Left renal pelvis (tissue), 4 donors: ENCODE results near the gene SPIN2B. TPM values are rescaled to one million over a fixed set of nuclear protein-coding genes. Genes with fewer than 3 reads are reported as not detected.
"Not testable (repeated sequence)": the region's sequence is repeated elsewhere in the genome, so short reads cannot be mapped to it uniquely, and the experiment has no call there.

Experiments used
- DNase-seq, 4 donors: peaks; one replicate each; pipeline ENCODE4 v3.0.0-alpha.2; 2013; ENCODE audit warnings: low read depth in 4 of 4, low spot score in 3 of 4
- polyA plus RNA-seq, 4 donors: library from polyadenylated mRNA; unstranded; fragments of 120-200 nt; gene quantifications; one replicate each; pipeline ENCODE4 v1.2.1, GENCODE V29; 2013; ENCODE audit not compliant: insufficient read length in 4 of 4

The SPIN2B gene
- 10 to 100 TPM; 15.9 to 21.1 (median 19.7) TPM for polyA plus RNA-seq

- DNase-seq: peak in 3 of 4 donors; percentile 42 to 62 (median 62)
Measured at GRCh38 chrX:57121162-57121755, at the start of gene SPIN2B. Gene SPIN2B, minus strand, starts transcription at chrX:57121548.

DNA sequence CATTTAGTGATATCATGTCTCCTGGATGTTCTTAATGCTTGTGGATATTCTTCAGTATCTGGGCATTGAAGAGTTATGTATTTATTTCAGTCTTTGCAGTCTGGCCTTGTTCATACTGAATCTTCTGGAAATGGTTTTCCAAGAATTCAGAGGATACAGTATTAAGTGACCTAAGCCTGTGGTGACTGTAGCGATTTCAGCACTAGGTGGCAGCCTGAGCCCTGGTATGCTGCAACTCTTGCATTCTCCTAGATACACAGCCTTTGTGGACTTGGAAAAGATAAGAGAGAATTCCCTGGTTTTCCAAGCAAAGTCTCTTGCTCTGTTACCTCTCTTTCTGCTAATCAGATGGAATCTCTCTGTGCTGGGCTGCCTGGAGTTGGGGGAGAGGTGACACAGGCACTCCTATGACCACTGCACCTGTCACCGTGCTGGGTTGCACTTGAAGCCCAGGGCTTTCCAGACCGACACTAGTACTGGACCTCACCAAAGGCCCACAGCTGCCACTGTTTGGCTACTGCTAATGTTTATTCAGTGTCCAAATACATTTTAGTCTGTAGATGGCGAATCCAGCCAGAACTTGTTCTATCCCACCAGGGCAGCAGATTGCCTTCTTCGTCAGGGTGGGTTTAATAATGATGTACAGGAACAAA, 35.2 kb upstream of the SPIN2B start:
- DNase-seq: no peak

GRCh38 chrX:57155171-57155570, 33.8 kb upstream of the SPIN2B start:
- DNase-seq: no peak

- not testable (repeated sequence) for DNase-seq
Measured at GRCh38 chrX:57152222-57152621, 30.9 kb upstream of the SPIN2B start.

DNA sequence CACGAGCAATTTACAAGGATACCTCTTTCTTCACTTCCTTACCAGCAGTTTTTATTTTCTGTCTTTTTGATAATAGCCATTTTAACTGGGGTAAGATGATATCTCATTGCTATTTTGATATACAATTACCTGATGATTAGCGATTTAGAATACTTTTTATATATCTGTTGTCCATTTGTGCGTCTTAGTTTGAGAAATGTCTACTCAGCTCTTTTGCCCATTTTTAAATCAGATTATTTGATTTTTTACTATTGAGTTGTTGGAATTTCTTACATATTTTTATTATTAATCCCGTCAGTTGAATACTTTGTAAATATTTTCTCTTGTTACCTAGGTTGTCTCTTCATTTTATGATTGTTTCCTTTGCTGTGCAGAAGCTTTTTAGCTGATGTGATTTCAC, 17.3 kb upstream of the SPIN2B start:
- no peak for DNase-seq

DNA sequence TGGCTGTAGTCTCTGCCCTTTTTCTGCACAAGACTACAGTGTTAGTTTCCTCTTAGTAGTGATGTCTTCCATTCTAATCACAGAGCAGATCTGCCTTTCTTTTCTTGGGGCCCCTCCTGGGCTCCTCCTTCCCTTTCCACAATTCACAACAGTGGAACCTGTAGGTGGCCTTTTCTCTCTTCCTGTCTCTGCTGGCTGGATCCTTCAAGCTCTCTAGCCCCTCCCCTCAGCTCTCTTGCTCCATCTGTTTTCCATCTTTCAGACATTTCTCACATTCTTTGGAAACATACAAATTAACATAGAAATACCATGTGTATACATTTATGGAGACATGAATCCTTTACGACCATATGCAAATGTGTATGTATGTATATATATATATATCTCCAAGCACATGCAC, 16.2 kb upstream of the SPIN2B start:
- DNase-seq: no peak

GRCh38 chrX:57137073-57137472, 15.7 kb upstream of the SPIN2B start, which contains the start of gene SPIN2A:
Gene SPIN2A, minus strand, starts transcription at chrX:57137397. Its CDS starts 800 bp downstream, at chrX:57136597.
- DNase-seq: not testable (repeated sequence)

- DNase-seq: not testable (repeated sequence)
Measured at GRCh38 chrX:57136589-57136988, 15.2 kb upstream of the SPIN2B start.

GRCh38 chrX:57135287-57135686, 13.9 kb upstream of the SPIN2B start:
- DNase-seq: no peak

DNA sequence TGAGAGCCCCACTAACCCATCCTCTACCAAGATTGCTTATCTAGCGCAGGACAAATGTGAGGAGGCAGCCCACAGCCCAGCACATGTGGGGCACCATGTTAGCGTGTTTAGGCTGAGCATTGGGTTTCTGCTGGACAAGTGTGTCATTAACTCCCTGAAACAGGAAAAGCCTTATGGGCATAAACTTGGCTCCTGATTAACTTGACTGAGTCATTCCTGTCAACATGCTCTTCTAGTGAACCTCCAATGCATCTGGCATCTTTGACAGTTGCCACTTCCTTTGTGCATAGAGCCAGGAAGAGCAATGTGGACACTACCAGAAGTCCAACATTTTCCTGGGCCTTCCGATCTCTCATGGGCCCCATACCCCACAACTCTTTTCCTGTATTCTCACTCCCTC, 13.4 kb upstream of the SPIN2B start:
- DNase-seq: no peak

DNA sequence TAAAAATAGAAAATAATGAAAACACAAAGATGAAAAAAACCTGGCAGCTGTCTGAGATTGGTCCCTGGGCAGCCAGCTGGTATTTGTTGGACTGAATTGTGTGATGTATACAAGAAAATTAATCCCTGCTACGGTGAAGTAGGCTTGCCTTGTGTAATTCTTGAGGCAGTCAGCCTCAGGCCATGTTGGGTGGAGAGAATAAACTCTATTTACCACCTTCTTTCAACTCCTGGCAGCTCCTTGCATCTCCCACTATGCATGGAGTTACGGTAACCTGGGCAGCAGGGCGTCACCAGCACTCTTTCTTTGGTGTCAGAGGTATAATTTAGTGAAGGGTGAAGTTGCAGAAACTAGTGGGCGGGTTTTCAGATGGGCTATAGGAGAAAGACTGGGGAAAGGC, 12.4 kb upstream of the SPIN2B start:
- DNase-seq: no peak

DNA sequence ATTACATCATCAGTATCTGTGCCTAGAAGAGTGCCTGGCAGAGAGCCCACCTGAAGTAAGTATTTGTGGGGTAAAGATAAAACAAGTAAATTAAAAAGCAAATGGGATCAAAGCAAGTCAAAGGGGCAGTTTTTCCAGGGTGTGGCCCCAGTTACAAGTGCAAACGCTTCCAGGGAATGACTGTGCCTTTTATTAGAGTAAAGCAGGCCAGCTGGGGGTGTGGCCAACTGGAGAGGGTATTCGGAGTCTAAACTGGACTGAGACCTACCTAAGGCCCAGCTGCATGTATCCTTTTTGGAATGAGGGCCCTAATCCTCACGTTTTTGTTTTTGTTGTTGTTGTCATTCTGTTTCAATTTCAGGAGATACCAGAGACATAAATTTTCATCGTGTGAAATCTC, 11.9 kb upstream of the SPIN2B start:
- not testable (repeated sequence) for DNase-seq

DNA sequence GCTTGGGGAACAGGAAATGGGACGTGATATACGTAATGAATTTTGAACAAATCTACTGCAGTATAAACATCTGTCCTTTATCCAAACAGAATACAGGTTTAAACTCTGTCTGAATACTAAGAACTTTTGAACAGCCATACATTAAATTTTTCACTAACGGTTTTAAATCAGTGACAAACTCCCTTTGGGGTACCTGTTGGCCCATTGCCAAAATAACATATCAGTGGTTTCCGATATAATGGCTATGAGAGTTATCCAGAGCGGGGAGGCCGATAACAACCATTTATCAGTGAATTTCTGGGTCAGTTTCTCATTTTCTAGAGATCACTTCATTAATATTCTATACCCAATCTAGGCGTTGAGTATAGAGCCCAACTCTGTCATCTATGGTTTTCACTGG, 10.7 kb upstream of the SPIN2B start:
- DNase-seq: no peak

DNA sequence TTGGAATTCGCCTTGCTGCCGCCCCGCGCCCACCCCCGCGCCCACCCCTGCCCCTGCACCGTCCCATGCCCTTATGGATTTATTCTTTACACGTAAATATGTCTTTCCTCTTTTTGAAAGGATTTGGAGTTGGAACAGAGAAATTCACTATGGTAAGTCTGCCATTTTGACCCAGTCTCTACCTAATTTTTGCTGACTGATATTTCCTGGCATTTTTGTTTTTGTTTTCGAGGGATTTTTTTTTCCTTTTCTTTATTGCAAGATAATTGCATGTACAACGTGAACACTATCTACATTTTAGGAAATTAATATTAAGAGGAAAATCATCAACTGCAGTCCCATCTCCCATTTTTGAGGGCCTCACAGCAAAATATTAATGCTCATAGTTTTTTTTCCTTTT, 468 bp upstream of the SPIN2B start:
- DNase-seq: no peak

DNA sequence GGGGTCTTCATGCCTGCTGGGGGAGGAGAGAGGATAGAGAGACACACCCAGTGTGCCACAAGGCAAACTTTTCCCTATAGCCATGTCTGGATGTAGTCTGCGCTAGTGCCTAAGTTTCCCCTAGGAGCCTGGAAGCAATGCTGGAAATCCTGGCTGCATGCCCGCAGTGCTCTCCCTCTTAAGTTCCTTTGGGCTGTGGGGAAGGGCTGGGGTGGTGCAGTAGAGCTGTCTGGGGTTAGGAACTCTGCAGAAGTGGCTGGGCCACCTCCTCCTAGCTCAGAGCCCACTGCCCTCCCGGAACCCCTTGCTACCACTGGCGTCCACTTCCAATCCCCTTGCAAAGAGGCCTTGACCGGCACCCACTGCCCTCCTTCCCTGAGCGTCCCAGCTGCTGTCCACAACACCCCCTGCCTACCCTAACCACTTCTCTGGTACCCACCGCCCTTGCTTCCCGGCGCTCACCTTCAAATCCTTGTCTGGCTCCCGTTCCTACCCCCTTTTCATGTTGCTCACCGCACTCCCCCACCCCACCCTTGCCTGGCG, 658 bp downstream of the SPIN2B start:
- DNase-seq: not testable (repeated sequence)

DNA sequence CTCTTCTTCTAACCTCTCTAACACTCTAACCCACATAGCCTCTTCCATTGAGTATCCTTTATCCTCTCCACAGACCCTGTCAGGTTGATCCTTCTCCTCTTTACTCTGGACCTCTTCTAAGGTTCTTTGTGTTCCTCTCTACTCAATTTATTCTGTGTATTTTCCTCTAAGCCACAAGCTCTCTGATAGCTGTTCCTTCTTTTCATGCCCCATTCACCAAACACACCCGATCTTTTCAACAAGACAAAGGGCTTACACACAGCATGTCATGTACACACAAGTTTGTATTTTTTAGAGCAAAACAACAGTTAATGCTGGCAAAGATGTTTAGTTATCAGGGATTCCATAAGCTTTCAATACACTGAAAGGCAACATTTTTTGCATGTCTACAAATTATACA, 1.9 kb downstream of the SPIN2B start:
- no peak for DNase-seq

DNA sequence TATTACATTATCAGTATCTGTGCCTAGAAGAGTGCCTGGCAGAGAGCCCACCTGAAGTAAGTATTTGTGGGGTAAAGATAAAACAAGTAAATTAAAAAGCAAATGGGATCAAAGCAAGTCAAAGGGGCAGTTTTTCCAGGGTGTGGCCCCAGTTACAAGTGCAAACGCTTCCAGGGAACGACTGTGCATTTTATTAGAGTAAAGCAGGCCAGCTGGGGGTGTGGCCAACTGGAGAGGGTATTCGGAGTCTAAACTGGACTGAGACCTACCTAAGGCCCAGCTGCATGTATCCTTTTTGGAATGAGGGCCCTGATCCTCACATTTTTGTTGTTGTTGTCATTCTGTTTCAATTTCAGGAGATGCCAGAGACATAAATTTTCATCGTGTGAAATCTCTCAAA, 3.8 kb downstream of the SPIN2B start:
- not testable (repeated sequence) for DNase-seq

DNA sequence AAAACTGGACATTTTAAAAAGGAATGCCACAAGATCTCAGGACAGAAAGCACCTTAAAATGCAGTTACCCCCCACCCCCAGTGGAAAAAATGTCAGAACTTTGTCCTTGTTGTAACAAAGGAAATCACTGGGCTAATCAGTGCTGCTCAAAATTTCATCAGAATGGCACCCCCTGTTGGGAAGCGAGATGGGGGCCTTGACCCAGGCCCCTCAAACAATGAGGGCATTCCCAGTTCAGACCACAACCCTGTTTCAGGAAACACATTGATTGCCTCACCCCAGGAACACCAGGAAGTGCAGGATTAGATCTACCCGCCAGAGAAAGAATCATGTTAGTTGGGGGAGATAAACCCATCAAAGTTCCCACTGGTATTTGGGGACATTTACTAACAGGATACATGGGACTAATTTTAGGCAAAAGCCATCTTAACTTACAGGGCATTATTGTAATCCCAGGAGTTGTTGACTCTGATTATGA, 16.4 kb downstream of the SPIN2B start:
- no peak for DNase-seq

- no peak for DNase-seq
Measured at GRCh38 chrX:57104406-57104805, 16.9 kb downstream of the SPIN2B start.

- DNase-seq: no peak
Measured at GRCh38 chrX:57103489-57103888, 17.9 kb downstream of the SPIN2B start.

GRCh38 chrX:57102918-57103317, 18.4 kb downstream of the SPIN2B start:
- not testable (repeated sequence) for DNase-seq

- no peak for DNase-seq
Measured at GRCh38 chrX:57083143-57083542, 38.2 kb downstream of the SPIN2B start.
